Left ventricle myocardium inferior (tissue), 1 donor: ENCODE measurements around the gene PPP1R3A. TPM values are rescaled to one million over a fixed set of nuclear protein-coding genes. Genes with fewer than 3 reads are reported as not detected.

Experiments
- DNase-seq: peaks from one replicate; pipeline ENCODE4 v3.0.0-alpha.2; 2020
- H3K27ac ChIP-seq: fragments of 200-600 bp; replicated peaks from 2 replicates; pipeline ENCODE4 v1.8.0; 2021
- H3K27me3 ChIP-seq: fragments of 200-600 bp; 2 replicates; pipeline ENCODE4 v1.8.0; 2021; ENCODE audit warnings: low read depth
- H3K36me3 ChIP-seq: fragments of 200-600 bp; 2 replicates; pipeline ENCODE4 v1.8.0; 2021
- H3K4me1 ChIP-seq: fragments of 200-600 bp; 2 replicates; pipeline ENCODE4 v1.8.0; 2021
- H3K4me3 ChIP-seq: fragments of 200-600 bp; 2 replicates; pipeline ENCODE4 v1.8.0; 2021; ENCODE audit warnings: mild to moderate bottlenecking, moderate library complexity
- H3K9me3 ChIP-seq: fragments of 200-600 bp; replicated peaks from 2 replicates; pipeline ENCODE4 v1.8.0; 2021
- CTCF ChIP-seq: fragments of 200-600 bp; IDR thresholded peaks from 2 replicates; pipeline ENCODE4 v1.8.0; 2021; ENCODE audit warnings: antibody characterized with exemption, mild to moderate bottlenecking, borderline replicate concordance
- intact Hi-C: fragments of 100-400 bp; cut with micrococcal nuclease; formaldehyde crosslinking; loops from one replicate; pipeline ENCODE4 v1.11.0; 2022
- long read RNA-seq: library from polyadenylated mRNA; unstranded; transcript quantifications from one replicate; pipeline ENCODE4 v2.0.0, GENCODE V29; 2021
- total RNA-seq: library from RNA; stranded (reverse); fragmentation: NEBNext Ultra II Directional; extraction: Animal tissue kit (Norgen Biotek cat#: 25700); gene quantifications from one replicate; pipeline ENCODE4 v1.2.1, GENCODE V29; 2021
- donor health status: DM: no; HTN: yes; CAD: no; lungs with severe emphysema.

PPP1R3A gene
- 133 TPM for total RNA-seq
- long read RNA-seq, full-length matches to known transcripts: 125 of 144 reads
- long read RNA-seq, partial matches to known transcripts: 1 of 144 reads
- long read RNA-seq, other reads (novel, unspliced or antisense): 18 of 144 reads

DNA sequence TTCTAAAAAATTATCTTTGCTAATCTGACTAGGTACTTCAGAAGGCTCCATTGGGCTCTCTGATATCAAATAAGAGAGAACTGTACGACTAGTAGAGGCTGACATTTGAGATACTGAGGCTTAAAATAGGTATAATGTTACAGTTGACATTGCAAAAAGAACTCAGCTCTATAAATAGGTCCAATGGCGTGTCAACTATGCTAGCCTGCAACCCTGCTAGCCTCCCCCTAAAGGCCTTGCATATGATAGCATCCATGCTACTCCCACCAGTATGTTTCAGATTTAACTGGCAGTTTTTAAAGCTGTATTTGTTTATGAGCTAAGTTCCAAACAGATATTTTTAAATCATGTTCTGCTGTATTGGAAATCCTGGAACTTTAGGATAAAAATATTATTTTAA lies at the start of gene PPP1R3A:
PPP1R3A (minus strand) TSS at position 64 of the 400 bp plus-strand sequence; CDS start at position 51, 13 bp downstream.
- peak within 1 kb of the TSS; percentile 64 for H3K4me3 ChIP-seq
- H3K4me1 ChIP-seq: peaks cover 3% of the 10 kb centered on the region
- peak within 1 kb of the TSS; percentile 80 for H3K27ac ChIP-seq
- H3K36me3 ChIP-seq: no peaks in the 10 kb centered on the region
- intact Hi-C loops: no loop called here
- no peak for DNase-seq
- peak; percentile 53 for TF ChIP-seq CTCF
- H3K27me3 ChIP-seq: no peaks in the 10 kb centered on the region
- H3K9me3 ChIP-seq: no peaks in the 10 kb centered on the region

DNA sequence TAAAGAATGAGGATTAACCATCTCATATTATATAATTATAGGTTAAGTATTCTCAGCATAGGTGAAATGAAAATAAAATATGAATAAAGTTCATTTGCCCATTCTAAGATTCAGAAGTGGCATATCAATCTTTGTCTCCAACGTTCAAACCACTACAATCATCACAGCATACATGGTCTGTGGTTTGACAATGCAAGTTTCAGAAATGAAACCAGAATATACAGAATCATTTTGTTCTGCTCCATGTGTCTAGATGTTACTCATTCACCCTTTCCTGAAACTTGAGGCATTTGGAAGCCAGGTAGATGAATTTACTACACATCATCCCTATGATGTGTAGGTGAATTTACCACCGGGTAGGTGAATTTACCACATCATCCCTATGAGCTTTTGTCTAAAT lies 44.5 kb upstream of the PPP1R3A start:
- no peak for TF ChIP-seq CTCF
- Histone ChIP-seq H3K36me3 (no peaks in the 10 kb centered on the region), H3K9me3 (peaks cover 18% of the 10 kb centered on the region), H3K4me3 (no peak overlapping the region), H3K4me1 (no peaks in the 10 kb centered on the region), H3K27me3 (no peaks in the 10 kb centered on the region), H3K27ac (no peak overlapping the region)
- no peak for DNase-seq
- intact Hi-C loops: no loop called here

DNA sequence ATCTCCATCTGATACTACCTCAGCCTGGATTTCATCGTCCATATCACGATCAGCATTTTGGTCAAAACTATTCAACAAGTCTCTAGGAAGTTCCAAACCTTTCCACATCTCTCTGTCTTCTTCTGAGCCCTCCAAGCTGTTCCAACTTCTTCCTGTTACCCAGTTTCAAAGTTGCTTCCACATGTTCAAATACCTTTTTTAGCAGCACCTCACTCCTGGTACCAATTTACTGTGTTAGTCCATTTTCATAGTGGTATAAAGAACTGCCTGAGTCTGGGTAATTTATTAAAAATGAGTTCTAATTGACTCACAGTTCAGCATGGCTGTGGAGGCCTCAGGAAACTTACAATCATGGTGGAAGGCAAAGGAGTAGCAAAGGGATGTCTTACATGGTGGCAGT lies 41.1 kb upstream of the PPP1R3A start:
- no peak for TF ChIP-seq CTCF
- intact Hi-C loops: no loop called here
- no peak overlapping the region for H3K4me3 ChIP-seq
- no peaks in the 10 kb centered on the region for H3K36me3 ChIP-seq
- H3K27ac ChIP-seq: no peak overlapping the region
- H3K9me3 ChIP-seq: peaks cover 21% of the 10 kb centered on the region
- H3K27me3 ChIP-seq: no peaks in the 10 kb centered on the region
- no peak for DNase-seq
- no peaks in the 10 kb centered on the region for H3K4me1 ChIP-seq

DNA sequence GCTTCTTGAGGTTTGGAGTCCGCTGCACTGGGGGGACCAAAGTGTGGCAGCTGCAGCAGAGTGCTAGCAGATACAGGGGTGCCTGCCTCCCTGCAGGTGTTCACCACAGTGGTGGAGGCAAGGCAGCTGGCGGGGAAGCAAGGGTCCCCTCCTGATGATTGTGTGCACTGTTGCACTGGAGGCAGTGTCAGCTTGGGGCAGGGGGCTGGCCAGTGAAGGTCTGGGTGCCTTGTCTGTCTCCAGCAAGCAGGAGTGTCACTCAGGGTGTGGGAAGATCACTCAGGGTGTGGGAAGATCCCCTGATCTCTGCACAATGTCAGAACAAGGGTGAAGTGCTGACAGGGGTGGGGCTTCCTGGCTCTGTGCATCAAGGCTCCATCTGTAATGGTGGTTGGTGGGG lies 36.3 kb upstream of the PPP1R3A start:
- no peak overlapping the region for H3K4me3 ChIP-seq
- no peaks in the 10 kb centered on the region for H3K36me3 ChIP-seq
- no peak for TF ChIP-seq CTCF
- H3K9me3 ChIP-seq: peaks cover 63% of the 10 kb centered on the region
- H3K27ac ChIP-seq: no peak overlapping the region
- no peak for DNase-seq
- H3K4me1 ChIP-seq: no peaks in the 10 kb centered on the region
- intact Hi-C loops: no loop called here
- H3K27me3 ChIP-seq: no peaks in the 10 kb centered on the region

DNA sequence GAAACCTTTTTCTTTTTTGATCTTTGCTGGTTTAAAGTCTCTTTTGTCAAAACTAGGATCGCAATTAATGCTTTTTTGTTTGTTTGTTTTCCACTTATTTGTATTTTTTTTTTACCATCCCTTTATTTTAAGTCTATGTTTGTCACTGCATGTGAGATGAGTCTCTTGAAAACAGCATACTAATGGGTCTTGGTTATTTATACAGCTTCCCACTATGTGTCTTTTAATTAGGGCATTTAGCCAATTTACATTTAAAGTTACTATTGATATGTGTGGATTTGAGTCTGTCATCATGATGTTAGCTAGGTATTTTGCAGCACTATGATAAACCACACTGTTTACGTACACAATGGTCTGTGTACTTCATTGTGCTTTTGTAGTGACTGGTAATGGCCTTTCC lies 34.7 kb upstream of the PPP1R3A start:
- Histone ChIP-seq H3K4me3 (no peak overlapping the region), H3K36me3 (no peaks in the 10 kb centered on the region), H3K27me3 (no peaks in the 10 kb centered on the region), H3K27ac (no peak overlapping the region), H3K9me3 (peaks cover 67% of the 10 kb centered on the region), H3K4me1 (no peaks in the 10 kb centered on the region)
- no peak for TF ChIP-seq CTCF
- intact Hi-C loops: no loop called here
- no peak for DNase-seq
